Stimulated activated CD8-positive, alpha-beta memory T cell treated with anti-CD3 and anti-CD28 coated beads, Interleukin-4, amount 100 ng/mL, for 48 hours (primary cell): Measurements from ENCODE around the gene ANO6.

Experiments
- DNase-seq: peaks from one replicate; pipeline ENCODE4 v3.0.0-alpha.2; 2020

ANO6 gene

DNA sequence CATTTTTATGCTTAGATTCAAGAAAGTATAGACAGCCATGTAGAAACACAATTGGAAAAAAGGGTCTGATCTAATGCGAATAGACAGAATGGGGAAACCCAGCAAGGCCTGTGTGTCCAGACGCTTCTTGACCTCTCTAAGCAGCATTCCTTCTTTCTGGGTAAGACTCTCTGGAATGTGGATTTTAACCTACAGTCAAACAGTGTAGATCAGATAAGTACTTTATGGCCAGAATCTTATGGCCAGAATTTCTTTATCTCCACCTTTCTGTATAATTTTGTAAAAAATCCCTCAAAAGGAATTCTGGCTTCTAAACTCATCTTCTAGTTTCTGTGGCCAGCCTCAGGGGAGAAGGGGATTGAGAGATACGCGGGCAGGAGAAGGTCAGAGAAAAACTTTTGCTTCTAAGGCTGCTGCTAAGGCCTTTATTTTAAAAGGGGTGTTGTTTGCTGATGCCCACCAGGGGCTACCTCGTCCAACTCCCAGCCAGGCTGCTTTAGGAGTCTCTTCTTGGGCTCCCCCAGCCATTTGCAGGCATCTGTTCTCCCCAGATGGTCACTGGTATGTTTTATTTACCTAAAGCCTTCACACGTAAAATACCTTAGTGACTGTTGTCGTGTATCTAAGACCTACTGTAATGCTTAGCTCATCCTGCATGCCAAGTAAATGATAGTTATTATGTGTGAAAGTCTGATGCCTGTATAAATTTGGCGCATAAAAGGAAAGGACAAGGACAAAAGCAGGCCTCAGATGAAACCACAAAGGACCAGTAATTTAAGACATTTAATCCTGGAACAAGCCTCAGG lies 68.4 kb downstream of the ANO6 start:
- DNase-seq: no peak

DNA sequence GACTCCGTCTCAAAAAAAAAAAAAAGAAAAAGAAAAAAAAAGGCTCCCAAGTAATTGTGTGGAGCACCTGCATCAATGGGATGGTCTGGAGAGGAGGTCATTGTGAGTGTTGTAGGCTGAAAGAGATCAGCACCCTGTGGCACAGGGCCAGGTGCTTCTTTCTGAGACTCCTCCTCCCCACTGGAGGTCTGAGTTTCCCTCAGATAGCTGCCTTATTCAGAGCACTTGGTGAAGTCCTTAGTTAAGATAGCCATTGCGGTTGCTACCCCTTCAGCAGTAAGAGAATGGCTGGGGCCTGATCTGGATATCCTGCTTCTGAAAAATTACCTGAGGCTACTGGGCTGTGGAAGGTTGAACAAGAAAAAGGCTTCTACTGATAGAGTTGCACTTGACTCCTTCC lies 69.8 kb downstream of the ANO6 start:
- no peak for DNase-seq

- DNase-seq: no peak
Observed at GRCh38 chr12:45286621-45287020, 70.7 kb downstream of the ANO6 start.

- DNase-seq: no peak
Observed at GRCh38 chr12:45289245-45290215, 73.6 kb downstream of the ANO6 start.

- no peak for DNase-seq
Observed at GRCh38 chr12:45290216-45290605, 74.3 kb downstream of the ANO6 start.

GRCh38 chr12:45291518-45291917 lies 75.6 kb downstream of the ANO6 start:
- no peak for DNase-seq

- DNase-seq: no peak
Observed at GRCh38 chr12:45292486-45293195, 76.7 kb downstream of the ANO6 start.

DNA sequence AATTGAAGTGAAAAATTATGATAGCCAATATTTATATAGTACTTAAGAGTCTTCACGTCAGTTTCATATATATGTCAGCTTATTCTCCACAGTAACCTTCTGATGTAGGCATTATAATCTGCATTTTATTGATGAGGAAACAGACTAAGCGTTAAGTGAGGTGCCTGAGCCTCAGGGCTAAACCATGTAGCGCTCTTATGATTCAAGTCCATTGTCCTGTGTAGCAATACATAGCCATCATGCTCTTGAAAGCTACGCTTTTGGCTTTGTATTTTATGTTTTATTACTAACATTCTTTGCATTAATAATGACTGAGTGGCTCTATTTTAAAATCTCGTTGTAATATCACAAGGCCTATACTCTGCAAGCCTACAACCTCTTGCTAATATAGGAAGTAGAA lies 79.0 kb downstream of the ANO6 start:
- no peak for DNase-seq

GRCh38 chr12:45296046-45296586 lies 80.2 kb downstream of the ANO6 start:
- no peak for DNase-seq

DNA sequence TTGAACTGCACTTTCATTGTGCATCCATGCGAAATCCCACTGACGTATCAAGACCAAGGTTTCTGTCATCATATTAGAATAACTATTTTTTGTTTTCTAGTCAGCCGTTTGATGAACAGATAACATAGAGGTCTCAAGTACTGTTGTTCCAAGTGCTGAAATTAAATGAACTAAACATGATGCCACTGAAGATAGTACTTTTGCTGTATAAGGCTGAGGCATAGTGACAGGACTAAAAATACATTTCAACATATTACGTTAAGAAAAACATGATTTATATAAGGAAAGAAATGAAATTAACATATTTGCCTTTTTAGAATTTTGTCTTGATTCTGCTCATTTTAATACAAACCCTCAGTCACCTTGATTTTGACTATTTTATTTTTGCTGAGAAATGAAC lies 82.2 kb downstream of the ANO6 start:
- DNase-seq: no peak

DNA sequence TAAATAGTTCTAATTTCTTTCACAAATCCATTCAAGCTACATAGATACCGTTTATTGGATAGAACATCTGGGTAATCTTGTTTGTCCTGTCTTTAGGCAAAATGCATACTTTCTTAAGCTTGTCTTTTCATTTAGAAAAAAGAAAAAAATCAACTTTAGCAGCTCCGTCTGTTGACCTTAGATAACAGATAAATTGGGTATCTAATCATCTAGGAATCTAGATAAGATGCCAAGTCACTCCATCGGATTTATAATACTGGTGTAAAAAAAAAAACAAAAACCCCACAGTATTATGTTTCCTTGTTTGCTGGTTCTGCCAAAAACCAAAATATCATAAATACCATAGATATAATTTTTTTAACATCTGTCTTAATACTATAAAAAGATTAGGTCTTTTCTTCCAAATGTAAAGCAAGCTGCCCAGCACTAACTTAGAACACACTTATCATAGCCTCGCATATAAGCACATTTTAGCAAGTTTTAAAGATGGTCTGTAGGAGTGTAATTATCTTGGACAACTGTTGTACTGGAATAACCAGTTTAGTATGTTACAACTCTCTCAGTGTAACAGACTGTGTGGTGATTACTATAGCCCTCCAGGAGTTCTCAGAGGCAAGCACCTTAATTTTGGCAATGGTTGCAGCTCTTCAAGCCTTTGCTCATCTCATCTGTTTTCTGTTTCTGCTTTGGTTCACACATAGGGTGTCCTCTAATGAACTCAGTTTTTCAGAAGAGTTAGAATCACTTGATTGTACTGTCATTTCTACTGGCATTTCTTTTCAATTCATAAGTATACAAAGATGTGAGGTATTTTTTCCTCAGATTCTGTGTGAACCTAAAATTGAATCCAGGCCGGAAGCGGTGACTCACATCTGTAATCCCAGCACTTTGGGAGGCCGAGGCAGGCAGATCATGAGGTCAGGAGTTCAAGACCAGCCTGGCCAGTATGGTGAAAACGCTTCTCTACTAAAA lies 83.1 kb downstream of the ANO6 start:
- DNase-seq: no peak

- DNase-seq: no peak
Observed at GRCh38 chr12:45302621-45303369, 86.9 kb downstream of the ANO6 start.

GRCh38 chr12:45303945-45304344 lies 88.0 kb downstream of the ANO6 start:
- DNase-seq: no peak

GRCh38 chr12:45304514-45305178 lies 88.8 kb downstream of the ANO6 start:
- DNase-seq: no peak

DNA sequence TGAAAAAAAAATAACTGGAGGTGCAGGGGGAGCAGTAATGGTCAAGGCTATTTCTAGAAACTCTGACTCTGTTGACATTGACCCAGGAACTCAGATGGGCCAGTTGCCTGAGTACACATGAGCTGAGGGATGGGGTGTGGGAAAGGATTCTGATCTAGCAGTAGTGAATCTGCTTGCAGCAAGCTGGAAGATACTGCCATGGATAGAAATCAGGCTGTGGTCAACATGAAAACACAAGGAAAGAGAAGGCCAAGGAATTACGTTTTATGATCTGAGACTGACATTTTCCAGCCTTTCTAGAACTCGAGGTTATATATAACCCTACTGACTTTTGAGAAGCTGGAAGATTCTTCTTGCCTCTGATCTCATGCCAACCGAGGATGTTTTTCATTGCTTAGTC lies 90.0 kb downstream of the ANO6 start:
- no peak for DNase-seq

DNA sequence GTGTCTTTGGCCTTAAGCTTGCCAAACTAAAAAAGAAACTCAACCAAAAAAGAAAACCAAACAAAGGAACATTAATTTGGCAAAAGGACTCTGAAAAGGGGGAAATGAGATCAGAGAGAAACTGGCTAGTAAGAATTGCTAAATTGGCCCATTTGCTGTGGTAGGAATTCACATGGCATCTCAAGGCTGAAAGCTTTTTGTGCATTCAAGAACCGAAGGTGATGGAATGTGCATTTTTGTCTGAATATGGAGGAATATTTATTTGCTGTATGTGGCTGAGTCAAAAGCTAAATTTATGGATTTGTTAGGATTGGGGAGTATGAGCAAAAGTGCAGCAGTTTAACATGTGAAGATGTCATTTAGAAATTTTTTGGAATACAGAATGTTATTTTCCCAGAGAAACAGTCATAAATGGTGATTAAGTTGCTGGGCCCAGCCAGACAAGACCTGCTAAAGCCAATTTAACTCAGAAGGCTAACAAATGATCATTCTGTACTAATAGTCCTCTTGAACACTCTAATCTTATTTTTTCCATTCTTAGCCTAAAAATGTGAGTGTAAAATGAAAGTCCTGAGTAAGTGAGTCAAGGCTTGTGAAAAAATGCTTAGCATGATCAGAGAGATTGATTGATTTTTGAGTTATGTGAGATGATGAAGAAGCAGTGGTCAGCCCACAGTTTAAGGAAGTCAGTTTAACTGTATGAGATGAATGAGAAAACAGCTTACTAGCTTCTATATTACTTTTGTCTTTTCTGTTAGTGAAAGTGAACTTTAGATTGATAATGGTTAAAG lies 94.1 kb downstream of the ANO6 start:
- DNase-seq: no peak

- DNase-seq: no peak
Observed at GRCh38 chr12:45310627-45310968, 94.7 kb downstream of the ANO6 start.

- no peak for DNase-seq
Observed at GRCh38 chr12:45312012-45312411, 96.1 kb downstream of the ANO6 start.

DNA sequence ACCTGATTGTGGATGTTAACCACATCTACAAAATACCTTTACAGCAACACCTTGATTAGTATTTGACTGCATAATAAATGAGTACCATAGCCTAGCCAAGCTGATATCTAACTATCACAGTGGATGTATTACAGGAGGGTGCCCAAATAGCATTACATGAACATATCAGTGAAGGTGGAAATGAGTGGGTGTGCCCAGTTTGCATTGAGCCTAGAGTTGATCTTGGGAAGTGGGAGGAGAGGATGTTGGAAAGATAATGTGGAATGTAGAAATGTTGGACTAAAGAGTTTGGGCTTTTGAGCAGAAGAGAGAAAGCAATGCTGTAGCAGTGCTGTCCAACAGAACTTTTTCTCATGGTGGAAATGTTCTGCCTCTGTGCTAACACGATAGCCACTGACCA lies 98.9 kb downstream of the ANO6 start:
- no peak for DNase-seq

DNA sequence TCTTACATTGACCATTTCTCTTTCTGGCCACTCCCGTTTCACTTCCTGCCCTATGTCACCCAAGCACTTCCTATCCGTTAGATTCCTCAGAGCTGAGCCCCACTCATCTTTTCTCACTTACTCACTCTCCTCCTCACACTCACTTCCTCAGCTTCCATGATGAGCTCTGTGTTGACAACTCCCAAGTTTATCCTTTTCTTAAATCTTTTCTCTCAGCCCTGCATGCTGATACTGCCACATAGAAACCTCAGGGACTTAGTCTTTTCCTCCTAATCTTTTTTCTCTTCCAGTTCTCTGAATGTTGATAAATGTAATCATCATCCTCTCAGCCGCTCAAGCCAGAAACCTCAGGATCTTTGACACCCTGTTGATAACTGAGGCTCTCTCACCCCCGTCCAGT lies 99.6 kb downstream of the ANO6 start:
- DNase-seq: no peak
